GM12864 (cell line): ENCODE measurements around the gene TMC4.

Experiments used
- DNase-seq: peaks from one replicate; pipeline ENCODE4 v3.0.0-alpha.2; 2011; ENCODE audit warnings: low read depth
- H3K4me3 ChIP-seq: 2 replicates; pipeline ENCODE4 v1.5.1; 2011; ENCODE audit warnings: mild to moderate bottlenecking, low read depth, low read length, control low read depth
- TF ChIP-seq, protein P1 (sequence below): IDR thresholded peaks from 2 replicates; pipeline ENCODE4 v1.5.1; 2011; ENCODE audit warnings: low read depth, mild to moderate bottlenecking, moderate library complexity, low read length, control low read depth, inconsistent platforms; ENCODE audit errors: missing control alignments

TMC4 gene

DNA sequence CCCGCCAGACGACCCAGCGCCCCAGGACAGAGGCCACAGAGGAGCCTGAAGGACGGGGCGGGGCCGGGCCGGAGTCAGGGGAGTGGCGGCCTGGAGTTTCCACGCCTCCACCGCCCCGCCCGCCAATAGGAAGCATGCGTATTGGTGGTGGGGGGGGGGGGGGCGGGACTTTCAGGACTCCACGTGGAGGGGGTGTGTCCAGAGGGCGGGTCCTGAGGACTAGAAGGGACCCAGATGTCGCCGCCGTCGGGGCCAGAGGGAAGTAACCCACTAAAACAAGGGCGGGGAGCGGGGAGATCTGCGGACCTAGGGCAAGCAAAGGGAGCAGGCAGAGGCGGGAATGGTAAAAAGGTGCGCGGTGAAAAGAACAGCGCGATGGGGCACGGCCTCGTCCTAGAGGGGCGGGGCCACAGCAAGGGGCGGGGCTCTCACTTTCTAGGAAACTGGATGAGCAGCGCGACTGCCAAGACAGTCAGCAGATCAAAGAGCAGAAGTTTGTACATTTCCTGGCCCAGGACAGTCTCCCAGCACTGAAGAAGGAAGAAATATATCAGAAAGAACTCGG is 10.6 kb downstream of the TMC4 start:
- H3K4me3 ChIP-seq, result peak overlapping the region; percentile 47; the same call in 1 of the 2 replicates
- TF ChIP-seq, protein P1, sequence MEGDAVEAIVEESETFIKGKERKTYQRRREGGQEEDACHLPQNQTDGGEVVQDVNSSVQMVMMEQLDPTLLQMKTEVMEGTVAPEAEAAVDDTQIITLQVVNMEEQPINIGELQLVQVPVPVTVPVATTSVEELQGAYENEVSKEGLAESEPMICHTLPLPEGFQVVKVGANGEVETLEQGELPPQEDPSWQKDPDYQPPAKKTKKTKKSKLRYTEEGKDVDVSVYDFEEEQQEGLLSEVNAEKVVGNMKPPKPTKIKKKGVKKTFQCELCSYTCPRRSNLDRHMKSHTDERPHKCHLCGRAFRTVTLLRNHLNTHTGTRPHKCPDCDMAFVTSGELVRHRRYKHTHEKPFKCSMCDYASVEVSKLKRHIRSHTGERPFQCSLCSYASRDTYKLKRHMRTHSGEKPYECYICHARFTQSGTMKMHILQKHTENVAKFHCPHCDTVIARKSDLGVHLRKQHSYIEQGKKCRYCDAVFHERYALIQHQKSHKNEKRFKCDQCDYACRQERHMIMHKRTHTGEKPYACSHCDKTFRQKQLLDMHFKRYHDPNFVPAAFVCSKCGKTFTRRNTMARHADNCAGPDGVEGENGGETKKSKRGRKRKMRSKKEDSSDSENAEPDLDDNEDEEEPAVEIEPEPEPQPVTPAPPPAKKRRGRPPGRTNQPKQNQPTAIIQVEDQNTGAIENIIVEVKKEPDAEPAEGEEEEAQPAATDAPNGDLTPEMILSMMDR, result no peak
- peak; percentile 29 for DNase-seq

DNA sequence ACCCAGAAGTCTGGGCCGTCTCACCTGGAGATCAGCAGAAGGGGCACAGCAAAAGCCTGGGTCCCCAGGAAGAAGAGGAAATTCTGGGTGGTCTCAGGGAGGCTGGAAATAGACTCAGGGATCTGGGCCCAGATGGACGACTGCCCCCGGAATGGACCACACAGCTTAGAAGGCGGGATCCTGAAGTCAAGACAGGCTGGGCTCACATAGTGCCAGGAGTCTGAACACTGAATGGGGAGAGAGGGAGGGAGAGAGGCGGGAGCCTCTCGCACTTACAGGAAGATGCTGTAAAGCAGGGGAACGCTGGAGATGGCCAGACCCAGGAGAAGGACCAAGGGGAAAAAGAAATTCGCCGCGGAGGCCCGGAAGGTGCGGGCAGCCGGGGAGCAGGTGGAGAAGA is 12.1 kb downstream of the TMC4 start:
- DNase-seq, result no peak
- peak overlapping the region; percentile 51 for H3K4me3 ChIP-seq
- TF ChIP-seq, protein P1, result no peak

DNA sequence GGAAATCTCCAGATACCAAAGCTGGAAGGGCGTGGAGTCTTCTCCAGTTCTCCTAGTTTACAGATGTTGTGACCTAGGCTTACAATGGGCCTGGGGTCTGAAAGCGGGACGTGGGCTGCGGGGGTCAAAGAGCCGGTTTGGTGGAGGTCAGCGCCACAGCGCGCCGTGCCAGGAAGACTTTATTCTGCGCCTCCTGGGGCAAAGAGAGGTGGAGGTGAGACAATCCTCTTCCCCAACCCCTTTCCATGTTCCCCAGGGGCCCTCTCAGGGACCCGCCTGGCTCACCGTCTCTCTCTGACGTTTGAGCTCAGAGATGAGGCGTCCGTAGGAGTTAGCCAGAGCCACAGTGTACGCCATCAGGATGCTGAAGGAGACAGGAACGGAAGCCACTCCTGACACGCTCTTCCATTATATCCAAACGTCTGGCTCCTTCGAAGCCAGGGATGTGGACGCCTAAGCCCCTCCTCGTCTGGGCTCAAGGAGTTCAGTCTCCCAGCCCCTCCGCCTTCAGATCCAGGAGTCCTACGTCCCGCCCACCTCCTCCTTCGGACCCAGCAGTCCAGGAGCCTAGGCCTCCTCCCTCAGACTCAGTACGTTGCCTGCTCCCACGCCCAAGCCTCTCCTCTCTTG is 12.7 kb downstream of the TMC4 start:
- DNase-seq, result no peak
- peak overlapping the region; percentile 51 for H3K4me3 ChIP-seq
- TF ChIP-seq, protein P1, result no peak

DNA sequence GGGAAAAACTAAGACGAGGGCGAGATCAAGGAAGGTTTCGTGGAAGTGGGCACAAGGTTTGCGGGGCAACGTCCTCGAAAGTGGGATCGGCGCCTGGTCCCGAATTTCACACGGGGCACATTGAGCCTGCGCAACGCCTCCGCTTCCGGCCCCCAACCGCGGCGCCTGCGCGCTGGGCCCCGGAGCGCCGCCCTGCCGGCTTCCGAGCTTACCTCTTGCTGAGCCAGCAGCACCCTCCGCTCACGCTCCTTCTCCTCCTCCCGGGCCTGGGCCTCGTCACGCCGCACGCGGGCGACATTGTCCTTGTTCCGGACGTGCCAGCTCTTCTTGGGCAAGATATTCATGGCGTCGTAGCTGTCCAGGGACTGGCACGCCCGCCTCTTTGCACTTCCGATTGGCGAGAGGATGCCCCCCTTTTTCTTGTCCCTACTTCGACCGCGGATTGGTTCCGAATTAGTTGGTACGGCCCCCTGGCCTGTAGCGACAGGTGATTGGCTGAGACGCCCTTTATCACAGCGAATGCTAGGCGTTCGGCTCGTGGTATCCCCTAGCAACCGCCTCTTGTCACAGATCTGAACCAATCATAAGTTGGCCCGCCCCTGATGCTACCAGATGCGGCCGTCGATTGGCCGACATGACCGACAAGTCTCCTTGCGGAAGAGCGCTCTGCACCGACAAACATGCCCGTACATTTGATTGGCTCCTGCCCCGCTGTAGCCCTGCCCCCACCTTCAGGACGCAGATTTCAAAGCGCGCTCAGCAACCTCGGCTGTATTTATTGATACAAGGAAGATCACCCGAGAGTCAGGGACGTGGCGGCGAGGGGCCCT is 13.4 kb downstream of the TMC4 start, which contains the start of gene LENG1:
Gene LENG1 (minus strand): TSS at position 370 of the 830 bp plus-strand sequence. CDS start 26 bp downstream, at position 344.
- DNase-seq, result peak; percentile 100
- TF ChIP-seq, protein P1, result peak; percentile 35
- H3K4me3 ChIP-seq, result peak within 1 kb of the TSS; percentile 62

DNA sequence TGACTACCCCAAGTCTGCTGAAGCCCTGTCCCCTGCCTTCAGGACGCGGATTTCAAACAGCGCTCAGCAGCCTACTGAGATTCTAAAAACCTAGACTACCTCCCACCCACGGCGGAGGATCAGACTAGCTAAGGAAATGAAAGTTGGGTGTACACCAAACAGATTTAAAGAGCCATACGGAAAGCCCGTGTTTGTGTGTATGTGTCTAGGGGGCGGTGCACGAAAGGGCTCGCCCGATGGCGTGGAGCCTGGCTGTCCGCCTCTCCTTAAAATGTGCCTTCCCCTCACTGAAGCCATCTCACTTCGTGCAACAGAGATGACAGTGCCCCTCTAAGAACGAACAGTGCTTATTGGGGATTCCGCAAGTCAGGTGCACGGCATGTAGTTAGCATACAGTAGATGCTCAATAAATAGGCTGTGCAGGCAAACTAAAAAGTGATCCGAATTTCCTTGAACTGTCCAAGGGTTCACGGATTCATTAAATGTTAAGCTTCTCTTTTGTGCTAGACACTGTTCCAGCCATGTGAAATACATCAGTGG is 14.1 kb downstream of the TMC4 start:
- peak overlapping the region; percentile 62 for H3K4me3 ChIP-seq
- peak; percentile 33 for DNase-seq
- TF ChIP-seq, protein P1, result no peak

DNA sequence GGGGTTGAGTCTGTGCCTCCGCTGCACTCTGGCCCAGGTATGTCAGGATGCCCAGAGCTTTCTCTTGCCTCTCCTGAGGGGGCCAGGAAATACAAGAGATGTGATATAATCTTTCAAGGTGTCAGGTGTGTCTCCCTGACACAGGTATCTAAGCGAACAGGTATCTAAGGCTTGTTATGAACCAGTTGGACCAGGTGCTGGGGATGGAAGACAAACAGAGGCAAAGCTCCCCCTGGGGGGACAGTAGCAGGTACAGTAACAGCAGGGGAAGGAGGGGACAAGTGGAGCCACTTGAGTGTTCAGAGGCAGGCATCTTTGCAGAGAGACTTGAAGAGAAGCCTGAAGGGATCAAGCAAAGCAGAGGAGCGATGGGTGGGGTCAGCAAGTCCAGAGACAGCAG is 16.0 kb downstream of the TMC4 start:
- no peak for DNase-seq
- no peak overlapping the region for H3K4me3 ChIP-seq
- TF ChIP-seq, protein P1, result no peak
